B cell (primary cell): Measurements from ENCODE around the gene ACVR1. TPM values are rescaled to one million over a fixed set of nuclear protein-coding genes. Genes with fewer than 3 reads are reported as not detected.

Experiments
- ATAC-seq: fragments of 200-7000 bp; cut with Tn5 transposase; one replicate; pipeline ENCODE4 v1.10.0; 2021; ENCODE audit warnings: low read depth, mild to moderate bottlenecking, moderate number of reproducible peaks, moderate library complexity
- CTCF ChIA-PET: fragments of 350-600 bp; sonication (Branson Sonifier 250); formaldehyde crosslinking; loops from one replicate; lab custom pipeline; 2021; ENCODE audit warnings: antibody characterized with exemption, inconsistent platforms; lab: Charles Lee
- POLR2A ChIA-PET: fragments of 350-600 bp; sonication (Branson Sonifier 250); formaldehyde crosslinking; loops from one replicate; lab custom pipeline; 2021; ENCODE audit warnings: antibody characterized with exemption; lab: Charles Lee
- DNase-seq: peaks from one replicate; pipeline ENCODE4 v3.0.0; 2013
- H2AFZ ChIP-seq: 2 replicates; pipeline ENCODE4 v1.6.1; 2012; ENCODE audit warnings: mild to moderate bottlenecking, low read depth, low read length; ENCODE audit not compliant: insufficient read depth, poor library complexity, severe bottlenecking
- H3K27ac ChIP-seq, 2 donors: 1 replicate in 1 of 2; 2 replicates in 1 of 2; pipeline ENCODE4 v1.5.1; 2012 to 2013; ENCODE audit warnings: low read length in 2 of 2, mild to moderate bottlenecking in 2 of 2, moderate library complexity in 1 of 2
- H3K27me3 ChIP-seq, 4 experiments: fragments of 200-600 bp in 1 of 4; sonication (generic) in 1 of 4; replicated peaks in 1 of 4; 1 replicate in 2 of 4; 2 replicates in 2 of 4; pipeline versions ENCODE4 v1.6.1 to v1.7.0; 2013 to 2016; ENCODE audit warnings: low read length in 3 of 4, mild to moderate bottlenecking in 2 of 4, mixed read lengths in 1 of 4, moderate library complexity in 1 of 4; ENCODE audit not compliant: insufficient read depth in 4 of 4, control insufficient read depth in 3 of 4; ENCODE audit errors: control extremely low read depth in 1 of 4
- H3K36me3 ChIP-seq, 2 experiments: replicated peaks in 1 of 2; 1 replicate in 1 of 2; 2 replicates in 1 of 2; pipeline versions ENCODE4 v1.6.1 to v1.7.1; 2013; ENCODE audit warnings: low read length in 1 of 2; ENCODE audit not compliant: insufficient read depth in 2 of 2, control insufficient read depth in 1 of 2; ENCODE audit errors: control extremely low read depth in 1 of 2, extremely low read depth in 1 of 2
- H3K4me1 ChIP-seq, 2 donors: fragments of 200-600 bp in 1 of 2; sonication (generic) in 1 of 2; 1 replicate in 1 of 2; 2 replicates in 1 of 2; pipeline versions ENCODE4 v1.5.1 to v1.6.1; 2013 to 2017; ENCODE audit warnings: low read length in 2 of 2; ENCODE audit not compliant: control insufficient read depth in 2 of 2, insufficient read depth in 2 of 2
- H3K4me2 ChIP-seq: replicated peaks from 2 replicates; pipeline ENCODE3; 2012; ENCODE audit warnings: mild to moderate bottlenecking, low read depth, low read length; ENCODE audit not compliant: poor library complexity, severe bottlenecking
- H3K4me3 ChIP-seq, 5 experiments: fragments of 200-600 bp in 1 of 5; sonication (generic) in 1 of 5; 1 replicate in 3 of 5; 2 replicates in 2 of 5; pipeline versions ENCODE4 v1.5.1 to v1.7.0; 2011 to 2016; ENCODE audit warnings: low read length in 4 of 5, mild to moderate bottlenecking in 4 of 5, low read depth in 2 of 5, control low read depth in 1 of 5, moderate library complexity in 1 of 5; ENCODE audit not compliant: insufficient read depth in 1 of 5; ENCODE audit errors: control extremely low read depth in 1 of 5, extremely low read depth in 1 of 5
- H3K79me2 ChIP-seq: fragments of 200-600 bp; sonication (generic); one replicate; pipeline ENCODE4 v1.6.0; 2016; ENCODE audit warnings: low read length; ENCODE audit not compliant: control insufficient read depth, insufficient read depth
- H3K9ac ChIP-seq: fragments of 200-600 bp; sonication (generic); 2 replicates; pipeline ENCODE4 v1.6.1; 2017; ENCODE audit warnings: mild to moderate bottlenecking, low read length, moderate library complexity
- H3K9me3 ChIP-seq, 3 donors: one replicate each; pipeline versions ENCODE4 v1.6.1 to v1.7.1; 2013; ENCODE audit warnings: low read length in 2 of 3; ENCODE audit not compliant: control insufficient read depth in 2 of 3, insufficient read depth in 1 of 3; ENCODE audit errors: control extremely low read depth in 1 of 3
- H4K20me1 ChIP-seq: 2 replicates; pipeline ENCODE4 v1.6.0; 2012; ENCODE audit warnings: mild to moderate bottlenecking, low read length; ENCODE audit not compliant: insufficient read depth, control insufficient read depth, poor library complexity, severe bottlenecking
- H3K27ac Mint-ChIP-seq: one replicate; pipeline ENCODE4 v1.8.0; 2021; ENCODE audit warnings: mixed read lengths
- H3K27me3 Mint-ChIP-seq: one replicate; pipeline ENCODE4 v1.8.0; 2021; ENCODE audit warnings: mixed read lengths
- H3K4me1 Mint-ChIP-seq: one replicate; pipeline ENCODE4 v1.8.0; 2021; ENCODE audit warnings: mixed read lengths
- H3K4me3 Mint-ChIP-seq: one replicate; pipeline ENCODE4 v1.8.0; 2021; ENCODE audit warnings: mixed read lengths
- H3K9me3 Mint-ChIP-seq: one replicate; pipeline ENCODE4 v1.8.0; 2022; ENCODE audit warnings: mixed read lengths; ENCODE audit not compliant: insufficient read depth
- EZH2 ChIP-seq: IDR thresholded peaks from 2 replicates; pipeline ENCODE4 v1.6.1; 2012; ENCODE audit warnings: borderline replicate concordance, low read depth, mild to moderate bottlenecking, moderate library complexity, low read length; ENCODE audit not compliant: insufficient read depth, poor library complexity, severe bottlenecking
- WGBS: methylation state at CpG from one replicate; pipeline ENCODE4 v1.1.5; 2013; ENCODE audit warnings: missing lambda C conversion rate; ENCODE audit not compliant: insufficient coverage; 5-methylcytosine and 5-hydroxymethylcytosine counted together
- intact Hi-C: fragments of 100-400 bp; cut with micrococcal nuclease; formaldehyde crosslinking; loops from one replicate; pipeline ENCODE4 v1.10.0; 2022
- polyA plus RNA-seq: library from polyadenylated mRNA; depleted of rRNA; stranded (reverse); fragments of >200 nt; gene quantifications from 2 replicates; pipeline ENCODE4 v1.2.3, GENCODE V29; 2012
- total RNA-seq, 2 donors: library from RNA; stranded (reverse); fragments of 120-200 nt in 1 of 2; gene quantifications; 1 replicate in 1 of 2; 2 replicates in 1 of 2; pipeline versions ENCODE4 v1.2.3 to v1.2.4, GENCODE V29; 2013 to 2022
- TF ChIP-seq, protein P1 (sequence below): fragments of 200-600 bp; IDR thresholded peaks from one replicate; pipeline ENCODE4 v1.8.0; 2022; ENCODE audit warnings: antibody characterized with exemption, mild to moderate bottlenecking

ACVR1 gene
- total and polyA plus RNA-seq, 2 donors (not counting 1 experiment from before 2014, with no cell fraction given), result 3.7 to 11.7 TPM

DNA sequence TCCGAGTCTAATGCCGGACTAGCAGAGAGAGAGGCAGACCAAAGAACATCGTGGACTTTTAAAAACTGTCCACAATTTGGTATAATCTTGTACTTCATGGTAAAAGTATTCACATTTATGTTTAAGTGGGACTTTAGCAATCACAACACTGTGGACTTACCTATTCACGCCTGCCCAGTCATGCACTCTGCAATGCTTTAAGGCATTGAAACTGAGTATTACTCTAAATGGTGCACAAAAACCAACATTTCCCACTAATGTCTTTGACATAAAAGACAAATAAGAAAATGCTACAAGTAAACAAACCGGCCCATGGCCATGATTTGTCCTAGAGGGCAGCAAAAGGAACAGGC is 91.3 kb downstream of the ACVR1 start:
- no CpG with 5 or more reads among the region's 5 CpGs for WGBS
- Histone ChIP-seq H2AFZ (no peak overlapping the region), H3K79me2 (no peaks in the 10 kb centered on the region), H3K36me3 (no peaks in the 10 kb centered on the region), H3K4me2 (no peak overlapping the region), H4K20me1 (no peaks in the 10 kb centered on the region), H3K9ac (no peak overlapping the region), H3K4me1 (no peaks in the 10 kb centered on the region), H3K27me3 (no peaks in the 10 kb centered on the region), H3K4me3 (no peak overlapping the region), H3K9me3 (no peaks in the 10 kb centered on the region), H3K27ac (no peak overlapping the region)
- ChIA-PET POLR2A (no interaction called here), CTCF (interaction anchor here (0.6 kb wide), 1 partner anchor 33 kb away, joined by 3 read pairs; no protein-coding TSS in a partner anchor)
- Mint-ChIP-seq H3K9me3 (no peaks in the 10 kb centered on the region), H3K27me3 (no peaks in the 10 kb centered on the region), H3K4me1 (no peaks in the 10 kb centered on the region), H3K27ac (no peak overlapping the region), H3K4me3 (no peak overlapping the region)
- ATAC-seq, result no peak
- DNase-seq, result no peak
- intact Hi-C loops, result no loop called here
- TF ChIP-seq, protein P1, sequence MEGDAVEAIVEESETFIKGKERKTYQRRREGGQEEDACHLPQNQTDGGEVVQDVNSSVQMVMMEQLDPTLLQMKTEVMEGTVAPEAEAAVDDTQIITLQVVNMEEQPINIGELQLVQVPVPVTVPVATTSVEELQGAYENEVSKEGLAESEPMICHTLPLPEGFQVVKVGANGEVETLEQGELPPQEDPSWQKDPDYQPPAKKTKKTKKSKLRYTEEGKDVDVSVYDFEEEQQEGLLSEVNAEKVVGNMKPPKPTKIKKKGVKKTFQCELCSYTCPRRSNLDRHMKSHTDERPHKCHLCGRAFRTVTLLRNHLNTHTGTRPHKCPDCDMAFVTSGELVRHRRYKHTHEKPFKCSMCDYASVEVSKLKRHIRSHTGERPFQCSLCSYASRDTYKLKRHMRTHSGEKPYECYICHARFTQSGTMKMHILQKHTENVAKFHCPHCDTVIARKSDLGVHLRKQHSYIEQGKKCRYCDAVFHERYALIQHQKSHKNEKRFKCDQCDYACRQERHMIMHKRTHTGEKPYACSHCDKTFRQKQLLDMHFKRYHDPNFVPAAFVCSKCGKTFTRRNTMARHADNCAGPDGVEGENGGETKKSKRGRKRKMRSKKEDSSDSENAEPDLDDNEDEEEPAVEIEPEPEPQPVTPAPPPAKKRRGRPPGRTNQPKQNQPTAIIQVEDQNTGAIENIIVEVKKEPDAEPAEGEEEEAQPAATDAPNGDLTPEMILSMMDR, result no peak
- TF ChIP-seq EZH2, result no peak

DNA sequence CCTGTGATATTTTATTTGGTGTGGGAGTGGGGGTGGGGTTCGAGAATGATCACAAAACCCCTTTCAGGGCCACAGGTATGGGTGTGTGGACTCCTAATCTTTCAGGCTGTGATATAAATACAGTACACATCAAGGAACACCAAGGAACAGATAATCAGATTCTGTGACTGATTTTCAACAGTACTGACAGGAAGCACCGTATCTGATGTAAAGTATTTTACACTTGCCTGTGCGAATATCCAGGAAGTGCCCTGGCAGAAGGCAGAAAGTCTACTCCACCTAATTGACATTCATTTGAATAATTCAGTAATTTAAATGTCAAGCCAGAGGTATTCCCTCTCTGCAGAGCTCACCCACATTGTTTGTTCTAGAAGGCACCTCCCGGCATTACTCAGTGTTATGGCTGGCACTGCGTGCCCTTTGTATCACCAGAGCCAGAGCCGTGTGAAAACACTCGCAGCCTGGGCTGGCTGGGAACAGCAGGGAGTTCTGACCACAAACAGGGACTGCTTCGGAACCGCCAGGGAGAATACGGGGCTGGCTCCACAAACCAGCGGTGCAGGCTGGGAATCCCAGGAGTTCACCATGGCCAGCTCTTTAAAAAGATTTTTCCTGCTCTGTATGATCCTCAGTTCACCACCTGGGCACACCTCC is 91.8 kb downstream of the ACVR1 start:
- no peaks in the 10 kb centered on the region for H3K9me3 ChIP-seq
- no peak overlapping the region for H3K27ac ChIP-seq
- Mint-ChIP-seq H3K4me1 (no peaks in the 10 kb centered on the region), H3K4me3 (no peak overlapping the region), H3K9me3 (no peaks in the 10 kb centered on the region), H3K27ac (no peak overlapping the region), H3K27me3 (no peaks in the 10 kb centered on the region)
- ChIA-PET POLR2A (no interaction called here), CTCF (no interaction called here)
- H3K4me1 ChIP-seq, result no peaks in the 10 kb centered on the region
- ATAC-seq (no peak), DNase-seq (no peak)
- H3K4me3 ChIP-seq, result no peak overlapping the region
- H3K79me2 ChIP-seq, result no peaks in the 10 kb centered on the region
- no peaks in the 10 kb centered on the region for H3K36me3 ChIP-seq
- H4K20me1 ChIP-seq, result no peaks in the 10 kb centered on the region
- no peak overlapping the region for H3K9ac ChIP-seq
- WGBS, result 95% methylated on average over 10 of the region's 11 CpGs
- no peak overlapping the region for H3K4me2 ChIP-seq
- intact Hi-C loops, result no loop called here
- no peak overlapping the region for H2AFZ ChIP-seq
- H3K27me3 ChIP-seq, result no peaks in the 10 kb centered on the region
- TF ChIP-seq, protein P1, result no peak
- no peak for TF ChIP-seq EZH2
